Measurements from ENCODE around the gene ABCB6.
"Not testable (repeated sequence)": the region's sequence is repeated elsewhere in the genome, so short reads cannot be mapped to it uniquely, and the experiment has no call there.

ABCB6 gene

GRCh38 chr2:219218732-219219701, at the start of gene ABCB6:
Gene ABCB6 (minus strand): TSS chr2:219218958. CDS start chr2:219218673, 285 bp downstream.
- peak; percentile 95 for DNase-seq (ENCODE audit: low read depth)

GRCh38 chr2:219268294-219268693, 49.5 kb upstream of the ABCB6 start:
- DNase-seq (ENCODE audit: low read depth) = no peak

- no peak for DNase-seq (ENCODE audit: low read depth)
These were observed 48.1 kb upstream of the ABCB6 start for GRCh38 chr2:219266886-219267285.

- DNase-seq (ENCODE audit: low read depth) = no peak
These were observed 47.5 kb upstream of the ABCB6 start for GRCh38 chr2:219266232-219266631.

GRCh38 chr2:219261024-219261855, 42.5 kb upstream of the ABCB6 start:
- DNase-seq (ENCODE audit: low read depth) = no peak

GRCh38 chr2:219258942-219259341, 40.2 kb upstream of the ABCB6 start:
- not testable (repeated sequence) for DNase-seq (ENCODE audit: low read depth)

GRCh38 chr2:219254590-219255201, 35.9 kb upstream of the ABCB6 start:
- DNase-seq (ENCODE audit: low read depth) = peak; percentile 15

GRCh38 chr2:219253753-219254589, 35.2 kb upstream of the ABCB6 start, which contains the start of gene TUBA4A:
Gene TUBA4A (minus strand): TSS chr2:219253918. CDS start chr2:219253858, 60 bp downstream.
- DNase-seq (ENCODE audit: low read depth) = peak; percentile 73

GRCh38 chr2:219252900-219253752, 34.4 kb upstream of the ABCB6 start, which contains the start of gene TUBA4B:
Gene TUBA4B (plus strand): TSS chr2:219253243. CDS start chr2:219253408, 165 bp downstream.
- DNase-seq (ENCODE audit: low read depth) = peak; percentile 44

GRCh38 chr2:219252570-219252899, 33.8 kb upstream of the ABCB6 start:
- no peak for DNase-seq (ENCODE audit: low read depth)

GRCh38 chr2:219252084-219252483, 33.3 kb upstream of the ABCB6 start:
- no peak for DNase-seq (ENCODE audit: low read depth)

GRCh38 chr2:219251656-219252055, 32.9 kb upstream of the ABCB6 start:
- DNase-seq (ENCODE audit: low read depth) = peak; percentile 47

- DNase-seq (ENCODE audit: low read depth) = no peak
These were observed 31.5 kb upstream of the ABCB6 start for GRCh38 chr2:219250049-219250781.

GRCh38 chr2:219249203-219249980, 30.6 kb upstream of the ABCB6 start:
- DNase-seq (ENCODE audit: low read depth) = peak; percentile 86

GRCh38 chr2:219248845-219249202, 30.1 kb upstream of the ABCB6 start:
- DNase-seq (ENCODE audit: low read depth) = no peak

- no peak for DNase-seq (ENCODE audit: low read depth)
These were observed 29.2 kb upstream of the ABCB6 start for GRCh38 chr2:219247678-219248642.

- DNase-seq (ENCODE audit: low read depth) = no peak
These were observed 27.8 kb upstream of the ABCB6 start for GRCh38 chr2:219246559-219246958.

GRCh38 chr2:219245899-219246230, 27.1 kb upstream of the ABCB6 start:
- no peak for DNase-seq (ENCODE audit: low read depth)

All from EH (cell line).